Neural crest cell (in vitro differentiated cells): Measurements from ENCODE around the gene DUSP7. TPM values are rescaled to one million over a fixed set of nuclear protein-coding genes. Genes with fewer than 3 reads are reported as not detected.

Source experiments
- DNase-seq: peaks from one replicate; pipeline ENCODE4 v3.0.0; 2021; ENCODE audit warnings: low read depth, mixed read lengths, low spot score
- H3K27ac Mint-ChIP-seq: one replicate; pipeline ENCODE4 v1.8.0; 2021; ENCODE audit warnings: mild to moderate bottlenecking, mixed read lengths; ENCODE audit not compliant: unreplicated experiment
- H3K27me3 Mint-ChIP-seq: 2 replicates; pipeline ENCODE4 v1.8.0; 2021; ENCODE audit warnings: low read depth, mild to moderate bottlenecking, mixed read lengths
- H3K36me3 Mint-ChIP-seq: 2 replicates; pipeline ENCODE4 v1.8.0; 2021; ENCODE audit warnings: low read depth, mild to moderate bottlenecking, mixed read lengths
- H3K4me1 Mint-ChIP-seq: 2 replicates; pipeline ENCODE4 v1.8.0; 2021; ENCODE audit warnings: mixed read lengths
- H3K4me3 Mint-ChIP-seq: one replicate; pipeline ENCODE4 v1.8.0; 2021; ENCODE audit warnings: mild to moderate bottlenecking, mixed read lengths
- H3K9me3 Mint-ChIP-seq: 2 replicates; pipeline ENCODE4 v1.8.0; 2021; ENCODE audit warnings: mixed read lengths
- CTCF ChIP-seq: fragments of 200-600 bp; sonication (generic); conservative IDR thresholded peaks from 2 replicates; pipeline ENCODE4 v1.5.0; 2021; ENCODE audit warnings: antibody characterized with exemption, mild to moderate bottlenecking
- total RNA-seq: library from RNA; stranded (reverse); gene quantifications from 2 replicates; pipeline ENCODE4 v1.2.1, GENCODE V29; 2021

DUSP7 gene
- total RNA-seq, 1 donor from 2014 or later = 24.2 TPM

GRCh38 chr3:52057812-52058495 is 1.6 kb upstream of the DUSP7 start:
- H3K4me3 Mint-ChIP-seq = peak overlapping the region; percentile 93
- TF ChIP-seq CTCF = no peak
- DNase-seq = no peak

GRCh38 chr3:52056968-52057811 is 819 bp upstream of the DUSP7 start:
- peak overlapping the region; percentile 82 for H3K27ac Mint-ChIP-seq
- no peak for TF ChIP-seq CTCF
- H3K4me1 Mint-ChIP-seq = peaks cover 27% of the 10 kb centered on the region
- H3K27me3 Mint-ChIP-seq = no peaks in the 10 kb centered on the region
- H3K9me3 Mint-ChIP-seq = no peaks in the 10 kb centered on the region
- H3K4me3 Mint-ChIP-seq = peak overlapping the region; percentile 93
- no peaks in the 10 kb centered on the region for H3K36me3 Mint-ChIP-seq
- DNase-seq = peak; percentile 96

More at GRCh38 chr3:52057812-52058495, 1.6 kb upstream of the DUSP7 start:
- Mint-ChIP-seq H3K27me3 (no peaks in the 10 kb centered on the region), H3K36me3 (no peaks in the 10 kb centered on the region), H3K9me3 (no peaks in the 10 kb centered on the region), H3K27ac (peak overlapping the region; percentile 12), H3K4me1 (peaks cover 21% of the 10 kb centered on the region)

GRCh38 chr3:52055537-52056351 is 627 bp downstream of the DUSP7 start:
- no peaks in the 10 kb centered on the region for H3K27me3 Mint-ChIP-seq
- TF ChIP-seq CTCF = peak; percentile 29
- DNase-seq = peak; percentile 48
- no peaks in the 10 kb centered on the region for H3K36me3 Mint-ChIP-seq
- H3K9me3 Mint-ChIP-seq = no peaks in the 10 kb centered on the region
- peaks cover 27% of the 10 kb centered on the region for H3K4me1 Mint-ChIP-seq
- H3K27ac Mint-ChIP-seq = no peak overlapping the region
- H3K4me3 Mint-ChIP-seq = peak overlapping the region; percentile 93

GRCh38 chr3:52054661-52055511 is 1.5 kb downstream of the DUSP7 start:
- no peaks in the 10 kb centered on the region for H3K9me3 Mint-ChIP-seq
- H3K27ac Mint-ChIP-seq = no peak overlapping the region
- TF ChIP-seq CTCF = peak; percentile 53
- no peaks in the 10 kb centered on the region for H3K27me3 Mint-ChIP-seq
- H3K4me3 Mint-ChIP-seq = peak overlapping the region; percentile 93
- peak; percentile 36 for DNase-seq
- H3K36me3 Mint-ChIP-seq = no peaks in the 10 kb centered on the region
- H3K4me1 Mint-ChIP-seq = peaks cover 27% of the 10 kb centered on the region
